Esophagus (tissue), 2 donors: ENCODE results near the gene ANKRD10. TPM values are rescaled to one million over a fixed set of nuclear protein-coding genes. Genes with fewer than 3 reads are reported as not detected.

Experiments used
- H3K27ac ChIP-seq, 2 donors: one replicate each; pipeline ENCODE4 v1.5.1; 2013; ENCODE audit warnings: low read depth in 2 of 2, mild to moderate bottlenecking in 2 of 2, inconsistent platforms in 1 of 2, low read length in 1 of 2, moderate library complexity in 1 of 2
- H3K27me3 ChIP-seq, 2 donors: one replicate each; pipeline ENCODE4 v1.6.1; 2013; ENCODE audit warnings: low read length in 2 of 2, control low read depth in 1 of 2, mild to moderate bottlenecking in 1 of 2; ENCODE audit not compliant: insufficient read depth in 2 of 2, control insufficient read depth in 1 of 2
- H3K36me3 ChIP-seq, 2 donors: one replicate each; pipeline ENCODE4 v1.6.1; 2013; ENCODE audit warnings: low read length in 1 of 2; ENCODE audit not compliant: control insufficient read depth in 2 of 2, insufficient read depth in 2 of 2
- H3K4me1 ChIP-seq, 2 donors: one replicate each; pipeline ENCODE4 v1.6.1; 2013; ENCODE audit warnings: low read length in 1 of 2; ENCODE audit not compliant: control insufficient read depth in 2 of 2, insufficient read depth in 2 of 2
- H3K4me3 ChIP-seq, 2 donors: one replicate each; pipeline ENCODE4 v1.5.1; 2013; ENCODE audit warnings: low read length in 2 of 2, mild to moderate bottlenecking in 2 of 2, low read depth in 1 of 2, moderate library complexity in 1 of 2
- H3K9me3 ChIP-seq, 2 donors: one replicate each; pipeline ENCODE4 v1.6.1; 2013; ENCODE audit warnings: mild to moderate bottlenecking in 2 of 2, low read depth in 1 of 2, low read length in 1 of 2, moderate library complexity in 1 of 2; ENCODE audit not compliant: control insufficient read depth in 2 of 2, insufficient read depth in 1 of 2
- WGBS, 2 donors: extraction: QIAGEN DNeasy Blood & Tissue Kit; methylation state at CpG; one replicate each; pipeline ENCODE4 v1.1.7; 2013; 5-methylcytosine and 5-hydroxymethylcytosine counted together
- polyA plus RNA-seq, 2 donors: library from polyadenylated mRNA; stranded (reverse); fragments of 200-250 nt; gene quantifications; one replicate each; pipeline ENCODE4 v1.2.3, GENCODE V29; 2013
- donor health status: healthy with polysubstance abuse.
- donor health status: Bipolar disorder and iron deficiency.

ANKRD10 gene
- polyA plus RNA-seq, 2 donors: 19.7 to 34.4 TPM

DNA sequence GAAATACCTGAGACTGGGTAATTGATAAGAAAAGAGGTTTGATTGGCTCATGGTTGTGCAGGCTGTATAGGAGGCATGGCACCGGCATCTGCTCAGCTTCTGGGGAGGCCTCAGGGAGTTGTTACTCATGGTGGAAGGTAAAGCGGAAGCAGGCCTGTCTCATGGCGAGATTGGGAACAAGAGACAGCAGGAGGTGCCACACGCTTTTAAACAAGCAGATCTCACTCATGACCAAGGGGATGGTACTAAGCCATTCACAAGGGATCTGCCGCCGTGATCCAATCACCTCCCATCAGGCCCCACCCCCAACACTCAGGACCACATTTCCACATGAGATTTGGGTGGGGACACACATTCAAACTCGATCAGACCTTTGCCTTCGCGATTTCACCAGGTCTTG, 86.2 kb downstream of the ANKRD10 start:
- no peaks in the 10 kb centered on the region for H3K4me1 ChIP-seq
- 88 to 92% methylated on average over 9 of the region's 9 CpGs for WGBS, 2 donors
- no peak overlapping the region for H3K27ac ChIP-seq
- H3K27me3 ChIP-seq: no peaks in the 10 kb centered on the region
- H3K9me3 ChIP-seq: no peaks in the 10 kb centered on the region
- H3K36me3 ChIP-seq: no peaks in the 10 kb centered on the region
- no peak overlapping the region for H3K4me3 ChIP-seq

Other genes with a start within 250 kb of the ANKRD10 start
- 10 to 100 TPM; 42.9 to 75.1 TPM for gene CARS2, start 209.0 kb downstream of the ANKRD10 start, polyA plus RNA-seq
- 1 to 10 TPM; 5.1 to 8.3 TPM for gene ING1, start 201.4 kb downstream of the ANKRD10 start, polyA plus RNA-seq
- gene ARHGEF7, start 200.2 kb upstream of the ANKRD10 start, polyA plus RNA-seq: 10 to 100 TPM; 13.5 to 16.0 TPM